GM19099 (cell line): ENCODE measurements around the gene MMEL1.

Experiments
- POLR2A ChIP-seq: IDR thresholded peaks from 3 replicates; pipeline ENCODE4 v1.6.1; 2011; ENCODE audit warnings: low read depth; ENCODE audit not compliant: insufficient read length; ENCODE audit errors: extremely low read depth

MMEL1 gene

DNA sequence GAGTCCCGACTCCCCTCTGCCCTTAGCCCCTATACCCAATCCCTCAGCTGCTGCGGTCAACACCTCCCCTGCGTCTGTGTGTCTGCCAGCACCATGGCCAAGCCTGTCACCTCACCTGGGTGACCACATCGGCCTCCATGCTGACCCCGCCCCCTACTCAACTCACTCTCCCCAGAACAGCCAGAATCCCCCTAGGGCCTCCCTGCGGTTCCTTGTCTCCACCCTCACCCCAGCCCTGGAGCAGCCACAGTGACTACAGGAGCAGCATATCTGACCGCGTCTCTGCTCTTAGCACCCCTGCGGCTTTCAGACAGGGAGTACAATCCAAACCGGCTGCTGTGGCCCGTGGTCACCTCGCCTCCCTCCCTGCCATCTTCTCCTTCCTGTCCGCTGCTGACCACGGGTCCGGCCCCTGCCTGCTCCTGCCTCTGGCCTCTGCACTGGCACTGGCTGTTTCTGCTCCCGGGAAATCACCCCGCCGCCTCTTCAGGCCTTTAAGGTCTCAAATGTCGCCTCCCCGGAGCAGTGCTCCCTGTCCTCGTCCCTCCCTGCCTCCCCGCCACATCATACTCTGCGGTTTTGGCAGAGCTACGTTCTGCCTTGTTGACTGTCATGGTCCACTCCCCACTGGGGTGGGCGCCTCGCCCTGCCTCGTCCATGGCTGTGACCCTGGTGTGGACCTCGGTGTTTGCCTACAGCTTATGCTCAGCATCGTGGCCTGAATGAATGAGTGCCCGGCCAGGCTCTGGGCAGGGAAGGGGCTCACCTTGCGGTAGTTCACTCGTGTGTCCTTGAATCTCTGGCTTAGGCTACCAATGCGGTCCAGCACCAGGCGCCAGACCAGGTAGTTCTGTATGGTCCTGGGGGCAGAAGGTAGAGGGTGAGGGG lies 35.1 kb downstream of the MMEL1 start:
- TF ChIP-seq POLR2A = no peak

- no peak for TF ChIP-seq POLR2A
Measured at GRCh38 chr1:2596530-2597333, 36.1 kb downstream of the MMEL1 start.

DNA sequence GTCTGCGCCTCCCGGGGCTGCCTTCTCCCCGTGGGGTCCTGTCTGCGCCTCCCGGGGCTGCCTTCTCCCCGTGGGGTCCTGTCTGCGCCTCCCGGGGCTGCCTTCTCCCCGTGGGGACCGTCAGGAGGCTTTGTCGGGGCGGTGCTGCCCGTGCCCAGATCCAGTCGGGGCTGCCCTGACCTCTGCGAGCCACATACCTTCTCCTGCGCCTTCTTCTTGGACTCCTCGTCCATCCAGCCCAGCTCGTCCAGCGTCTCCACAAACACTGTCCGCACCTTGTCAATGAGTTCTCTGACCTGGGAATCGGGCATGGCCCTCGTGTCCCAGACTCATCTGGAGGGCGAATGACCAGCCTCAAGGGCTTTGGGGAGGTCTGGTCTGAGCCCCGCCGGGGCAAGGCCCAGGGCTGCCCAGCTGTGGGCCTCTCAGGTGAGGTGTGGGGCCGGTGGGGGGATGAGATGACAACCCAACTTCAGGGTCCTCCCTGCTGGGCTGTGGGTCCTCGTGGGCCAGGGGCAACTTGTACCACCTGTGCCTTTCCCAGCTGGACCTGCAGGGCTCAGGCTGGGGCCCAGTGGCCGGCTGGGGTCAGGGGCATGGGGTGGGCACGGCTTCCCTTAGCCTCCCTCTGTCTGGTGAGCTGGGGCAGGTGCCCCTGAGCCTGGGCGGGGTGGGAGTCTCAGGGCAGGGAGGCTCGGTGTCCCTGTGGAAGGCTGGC lies 36.8 kb downstream of the MMEL1 start:
- no peak for TF ChIP-seq POLR2A

- TF ChIP-seq POLR2A = no peak
Measured at GRCh38 chr1:2595261-2595811, 37.5 kb downstream of the MMEL1 start.

DNA sequence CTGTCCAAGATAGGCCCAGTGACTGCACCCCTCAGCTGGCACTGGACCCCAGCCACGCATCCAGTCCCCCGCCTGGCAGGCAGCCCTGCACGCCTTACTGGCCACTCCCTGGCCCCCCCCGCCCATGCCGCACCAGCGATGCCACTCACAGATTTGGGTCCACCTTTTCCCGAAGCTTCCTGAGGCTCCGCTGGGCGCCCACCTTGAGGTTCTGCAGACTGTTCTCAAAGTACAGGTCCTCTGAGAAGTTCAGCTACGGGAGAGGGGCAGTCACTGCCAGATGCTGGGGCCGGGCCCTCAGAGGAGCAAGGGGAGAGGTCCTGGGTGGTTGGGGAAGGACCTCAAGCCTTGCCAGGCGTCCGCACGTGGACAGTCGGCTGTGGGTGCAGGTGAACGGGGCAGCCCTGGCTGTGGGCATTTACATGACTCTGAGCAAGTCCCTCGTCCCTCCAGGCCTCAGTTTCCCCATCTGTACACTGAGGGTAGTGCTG lies 38.1 kb downstream of the MMEL1 start:
- TF ChIP-seq POLR2A = no peak

- no peak for TF ChIP-seq POLR2A
Measured at GRCh38 chr1:2594001-2594640, 38.7 kb downstream of the MMEL1 start.

DNA sequence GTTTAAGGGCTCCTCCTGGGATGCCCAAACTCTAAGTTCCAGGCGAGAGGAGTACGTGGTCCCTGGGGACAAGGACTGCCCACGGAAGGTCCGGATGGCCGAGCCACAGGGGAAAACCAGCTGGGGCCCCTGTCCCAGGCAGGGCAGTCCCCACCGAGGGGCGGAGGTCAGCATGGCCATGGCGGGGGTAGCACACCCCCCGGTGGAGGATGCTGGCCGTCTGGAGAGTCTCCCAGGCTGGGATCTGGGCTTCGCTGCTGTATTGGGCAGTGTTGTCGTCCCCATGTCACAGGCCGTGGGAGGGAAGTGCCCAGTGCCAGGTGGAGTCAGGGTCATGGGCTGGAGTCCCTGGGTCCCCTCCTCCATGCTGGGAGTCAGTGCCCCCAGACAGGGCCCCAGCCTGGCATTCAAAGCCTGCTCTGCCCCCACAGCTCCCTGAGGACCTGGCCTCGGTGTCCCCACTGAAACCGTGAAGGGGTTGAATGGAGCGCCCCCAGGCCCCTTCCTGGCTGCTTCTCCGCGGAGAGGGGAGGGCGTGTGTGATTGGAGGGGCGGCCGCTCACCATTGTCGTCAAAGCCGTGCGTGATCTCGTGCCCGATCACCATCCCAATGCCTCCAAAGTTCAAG lies 39.5 kb downstream of the MMEL1 start:
- no peak for TF ChIP-seq POLR2A

- TF ChIP-seq POLR2A = no peak
Measured at GRCh38 chr1:2592672-2593071, 40.1 kb downstream of the MMEL1 start.

DNA sequence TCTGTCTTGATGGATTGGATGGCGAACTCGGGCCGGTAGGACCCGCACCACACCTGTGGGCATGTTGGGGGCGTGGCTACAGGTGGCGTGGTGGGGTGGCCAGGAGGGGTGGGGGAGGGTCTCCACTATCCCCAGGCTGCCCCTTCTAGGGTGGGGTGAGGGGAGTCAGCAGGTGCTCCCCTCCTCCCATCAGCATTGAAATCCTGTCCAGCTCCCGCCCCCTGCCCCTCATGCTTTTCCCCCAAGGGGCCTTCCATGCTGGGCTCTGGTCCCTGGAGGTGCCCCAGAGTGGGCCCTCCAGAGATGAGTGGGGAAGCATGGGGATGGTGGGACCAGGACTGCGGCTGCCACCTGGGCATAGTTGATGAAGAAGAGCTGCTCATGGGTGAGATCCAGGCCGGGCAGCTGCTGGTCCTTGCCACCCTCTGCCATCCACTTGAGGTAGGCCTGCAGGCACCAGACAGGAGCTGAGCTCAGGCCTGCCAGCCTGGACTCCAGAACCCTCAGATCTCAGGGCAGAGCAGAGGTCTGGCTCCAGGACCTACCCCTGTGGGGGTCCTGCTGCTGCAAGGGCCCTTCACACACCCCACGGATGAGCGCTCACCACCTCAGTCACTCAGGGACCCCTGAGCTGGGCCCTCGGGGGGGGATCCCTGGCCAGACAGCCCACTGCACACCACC lies 41.1 kb downstream of the MMEL1 start:
- TF ChIP-seq POLR2A = no peak

DNA sequence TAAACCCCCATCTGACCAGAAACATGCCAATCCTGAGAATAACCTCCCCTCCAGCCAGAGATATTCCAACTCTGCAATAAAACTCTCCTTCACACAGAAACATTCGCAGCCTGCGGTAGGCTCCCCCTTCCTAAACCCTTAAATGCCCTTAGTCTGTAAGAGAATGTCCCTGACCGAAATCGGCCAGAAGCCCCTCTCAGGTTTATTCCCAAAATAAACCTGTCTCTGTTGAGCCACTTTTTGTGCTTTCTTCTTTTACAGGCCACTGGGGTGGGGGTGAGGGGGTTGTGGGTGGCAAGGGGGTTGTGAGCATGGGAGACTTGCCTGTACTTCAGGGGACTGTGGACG lies 41.6 kb downstream of the MMEL1 start:
- no peak for TF ChIP-seq POLR2A

DNA sequence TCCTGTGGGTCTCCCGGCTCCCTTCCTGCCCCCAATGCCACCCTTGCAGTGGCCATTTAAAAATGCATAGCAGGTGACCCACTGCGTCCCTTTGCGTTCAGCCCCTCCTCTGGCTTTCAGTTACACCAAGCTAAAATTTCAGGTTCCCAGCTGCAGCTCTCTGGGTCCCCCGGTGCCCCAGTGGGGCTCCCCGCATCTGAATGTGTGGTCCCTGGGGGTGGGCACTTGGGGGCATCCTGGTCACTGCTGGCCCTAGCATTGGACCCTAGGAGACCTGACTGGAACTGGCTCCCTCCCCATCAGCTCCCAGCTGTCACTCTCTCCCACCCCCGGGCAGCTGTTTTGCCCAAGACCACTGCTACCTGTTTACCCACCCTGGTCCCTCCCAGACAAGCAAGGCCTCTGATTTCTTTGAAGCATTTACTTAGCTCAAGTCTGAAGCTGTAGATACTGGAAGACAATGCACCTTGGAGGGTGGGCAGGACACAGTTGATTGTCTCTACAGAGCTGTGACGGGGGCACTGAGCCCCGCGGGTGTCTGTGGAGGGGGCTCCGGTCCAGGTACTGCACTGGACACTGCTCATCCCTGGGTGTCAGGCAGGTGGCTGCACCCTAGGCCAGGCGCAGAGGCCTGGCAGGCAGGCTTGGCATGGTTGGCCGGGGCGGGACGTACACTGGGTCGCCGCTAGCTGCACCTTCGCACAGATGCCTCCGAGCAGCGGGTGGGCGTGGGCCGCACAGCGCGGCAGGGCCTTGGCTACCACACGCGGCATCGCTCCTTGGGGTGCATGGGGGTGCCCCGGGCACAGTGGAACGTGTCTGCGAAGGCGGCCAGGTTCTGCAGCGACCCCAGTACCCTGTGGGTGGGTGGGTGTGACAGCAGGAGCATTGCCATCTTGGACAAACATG lies 42.3 kb downstream of the MMEL1 start:
- TF ChIP-seq POLR2A = no peak

DNA sequence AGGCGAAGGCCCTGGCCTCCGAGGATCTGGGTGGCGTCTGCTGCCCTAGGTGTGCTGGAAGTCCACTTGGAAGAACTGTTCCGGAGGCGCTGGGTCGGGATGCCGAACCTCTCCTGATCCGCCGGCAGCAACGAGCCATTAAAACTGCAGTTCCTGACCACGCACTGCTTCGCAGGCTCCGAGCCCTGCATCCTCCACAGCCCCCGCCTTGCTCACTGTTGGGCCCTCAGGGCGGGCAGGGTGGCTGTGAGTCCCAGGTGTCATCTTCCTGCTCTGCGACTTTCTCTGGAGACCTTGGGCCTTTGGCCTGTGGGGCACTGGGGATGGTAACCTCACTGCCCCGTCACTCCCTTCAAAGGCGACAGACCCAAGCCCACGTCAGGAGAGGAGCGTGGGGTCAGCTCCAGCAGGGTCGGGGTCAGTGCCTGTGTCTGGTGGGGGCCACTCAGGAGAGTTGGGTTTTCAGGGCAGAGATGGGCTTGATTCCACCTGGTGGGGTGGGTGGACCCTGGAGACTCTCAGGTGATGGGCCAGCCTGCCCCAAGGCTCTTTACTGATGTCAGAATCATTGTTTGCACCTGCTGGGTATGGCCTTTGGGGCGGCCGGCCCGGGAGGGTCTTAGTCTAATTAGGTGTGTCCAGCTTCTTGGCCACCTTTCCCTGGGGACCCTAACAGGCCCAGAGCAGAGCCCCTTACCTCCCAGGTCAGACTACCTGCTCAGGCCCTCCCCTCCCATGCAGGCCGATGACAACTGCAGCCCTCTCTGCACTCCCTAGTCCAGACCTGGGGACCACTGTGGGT lies 43.2 kb downstream of the MMEL1 start:
- no peak for TF ChIP-seq POLR2A
